ENCODE results near the gene TRPM6. TPM values are rescaled to one million over a fixed set of nuclear protein-coding genes. Genes with fewer than 3 reads are reported as not detected.

Gene TRPM6
- total RNA-seq, 3 donors from 2014 or later, result 0.80 to 1.3 (median 1.2) TPM

DNA sequence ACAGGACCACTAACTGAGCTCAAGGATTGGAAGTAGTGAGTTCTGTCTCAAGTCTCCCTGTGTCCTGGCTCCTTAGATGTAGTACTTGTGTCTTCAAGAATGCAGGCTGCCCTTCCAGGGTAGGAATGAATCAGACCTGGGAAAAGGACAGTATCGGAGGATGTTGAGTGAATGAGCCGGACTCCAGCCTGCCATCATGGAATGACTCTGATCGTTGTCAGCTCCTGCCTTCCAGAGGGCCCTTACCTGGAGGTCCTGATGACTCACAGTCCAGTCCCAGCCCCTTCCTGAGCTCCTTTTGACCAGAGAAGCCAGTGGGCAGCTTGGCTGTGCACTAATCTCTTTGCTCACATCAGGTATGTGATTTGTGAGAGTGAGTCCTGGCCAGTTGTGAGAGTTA, 161.1 kb downstream of the TRPM6 start:
- H3K27ac ChIP-seq, result no peak overlapping the region
- no peak for DNase-seq (ENCODE audit: low spot score in 2 of 2)
- intact Hi-C loops (cut with DNase I; ENCODE audit: low total_unique reads), result no loop called here
- no peaks in the 10 kb centered on the region for H3K9me3 ChIP-seq
- TF ChIP-seq CTCF (IDR thresholded peaks at IDR 0.05) (no peak), POLR2A (IDR thresholded peaks at IDR 0.05) (no peak), POLR2AphosphoS5 (IDR thresholded peaks at IDR 0.05) (no peak)
- H3K27me3 ChIP-seq, result no peaks in the 10 kb centered on the region
- H3K36me3 ChIP-seq, result no peaks in the 10 kb centered on the region
- no peaks in the 10 kb centered on the region for H3K4me1 ChIP-seq
- H3K4me3 ChIP-seq, result no peak overlapping the region

- no peak for DNase-seq (ENCODE audit: low spot score in 2 of 2)
- Histone ChIP-seq H3K9me3 (no peaks in the 10 kb centered on the region), H3K36me3 (no peaks in the 10 kb centered on the region), H3K4me3 (no peak overlapping the region), H3K4me1 (no peaks in the 10 kb centered on the region), H3K27ac (no peak overlapping the region), H3K27me3 (no peaks in the 10 kb centered on the region)
- no peak for TF ChIP-seq CTCF (IDR thresholded peaks at IDR 0.05)
- no peak for TF ChIP-seq POLR2A (IDR thresholded peaks at IDR 0.05)
- no peak for TF ChIP-seq POLR2AphosphoS5 (IDR thresholded peaks at IDR 0.05)
- intact Hi-C loops (cut with DNase I; ENCODE audit: low total_unique reads), result no loop called here
Measured at GRCh38 chr9:74724317-74724716, 163.4 kb downstream of the TRPM6 start.

GRCh38 chr9:74721696-74722660, 165.7 kb downstream of the TRPM6 start:
- no peak for TF ChIP-seq POLR2A (IDR thresholded peaks at IDR 0.05)
- TF ChIP-seq CTCF (IDR thresholded peaks at IDR 0.05), result no peak
- TF ChIP-seq POLR2AphosphoS5 (IDR thresholded peaks at IDR 0.05), result no peak
- no peak for DNase-seq (ENCODE audit: low spot score in 2 of 2)
- intact Hi-C loops (cut with DNase I; ENCODE audit: low total_unique reads), result no loop called here
- H3K27me3 ChIP-seq, result no peaks in the 10 kb centered on the region
- H3K9me3 ChIP-seq, result no peaks in the 10 kb centered on the region
- no peaks in the 10 kb centered on the region for H3K36me3 ChIP-seq
- no peaks in the 10 kb centered on the region for H3K4me1 ChIP-seq
- H3K4me3 ChIP-seq, result no peak overlapping the region
- H3K27ac ChIP-seq, result no peak overlapping the region

DNA sequence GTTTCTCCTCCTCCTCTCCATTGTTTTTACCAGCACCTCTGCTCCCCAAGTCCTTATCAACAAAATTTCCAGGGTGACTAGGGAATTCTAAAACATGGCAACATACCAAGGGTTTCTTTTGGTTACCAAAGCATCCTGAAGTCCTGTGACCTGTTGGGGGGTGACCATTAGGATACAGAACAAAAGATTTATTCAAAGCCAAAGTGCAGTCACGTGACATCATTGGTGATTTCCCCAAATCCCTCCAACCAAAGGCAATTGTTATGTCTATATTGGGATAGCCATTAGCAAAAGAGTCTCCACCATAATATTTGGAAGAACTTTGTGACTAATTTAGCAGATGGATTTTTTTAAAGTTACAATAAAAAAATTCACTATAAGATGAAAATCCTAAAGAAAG, 168.4 kb downstream of the TRPM6 start:
- Histone ChIP-seq H3K36me3 (no peaks in the 10 kb centered on the region), H3K4me1 (no peaks in the 10 kb centered on the region), H3K27me3 (no peaks in the 10 kb centered on the region), H3K9me3 (no peaks in the 10 kb centered on the region), H3K27ac (no peak overlapping the region), H3K4me3 (no peak overlapping the region)
- intact Hi-C loops (cut with DNase I; ENCODE audit: low total_unique reads), result no loop called here
- no peak for DNase-seq (ENCODE audit: low spot score in 2 of 2)
- TF ChIP-seq POLR2A (IDR thresholded peaks at IDR 0.05), result no peak
- no peak for TF ChIP-seq POLR2AphosphoS5 (IDR thresholded peaks at IDR 0.05)
- TF ChIP-seq CTCF (IDR thresholded peaks at IDR 0.05), result no peak

GRCh38 chr9:74718709-74719108, 169.0 kb downstream of the TRPM6 start:
- TF ChIP-seq POLR2AphosphoS5 (IDR thresholded peaks at IDR 0.05) (no peak), CTCF (IDR thresholded peaks at IDR 0.05) (no peak), POLR2A (IDR thresholded peaks at IDR 0.05) (no peak)
- Histone ChIP-seq H3K9me3 (no peaks in the 10 kb centered on the region), H3K36me3 (no peaks in the 10 kb centered on the region), H3K27me3 (no peaks in the 10 kb centered on the region), H3K4me1 (no peaks in the 10 kb centered on the region), H3K4me3 (no peak overlapping the region), H3K27ac (no peak overlapping the region)
- DNase-seq (ENCODE audit: low spot score in 2 of 2), result no peak
- intact Hi-C loops (cut with DNase I; ENCODE audit: low total_unique reads), result no loop called here

Data from breast epithelium (tissue), 4 donors.